SH-SY5Y (cell line): ENCODE measurements around the gene ATF7IP.

ENCODE experiments used
- GATA2 ChIP-seq: IDR thresholded peaks from 2 replicates; pipeline ENCODE4 v1.6.1; 2011; ENCODE audit warnings: mild to moderate bottlenecking, low read depth, low read length
- GATA3 ChIP-seq: IDR thresholded peaks from 2 replicates; pipeline ENCODE4 v1.6.1; 2011; ENCODE audit warnings: low read depth, mild to moderate bottlenecking, low read length, moderate library complexity

GRCh38 chr12:14426792-14427191, 61.3 kb downstream of the ATF7IP start:
- TF ChIP-seq GATA2 = peak; percentile 83
- TF ChIP-seq GATA3 = peak; percentile 95
